ENCODE results near the gene NPY2R. TPM values are rescaled to one million over a fixed set of nuclear protein-coding genes. Genes with fewer than 3 reads are reported as not detected.

The NPY2R gene
- total RNA-seq, 1 experiment from 2014 or later, result 0.07 TPM

- DNase-seq, result no peak
- POLR2A ChIA-PET (ENCODE audit: unreplicated experiment), result no interaction called here
- intact Hi-C loops (cut with micrococcal nuclease), result no loop called here
- Histone ChIP-seq H2AFZ (ENCODE audit: low read length) (no peak overlapping the region), H3K79me2 (ENCODE audit: low read length) (no peaks in the 10 kb centered on the region), H3K9me2 (replicated peaks; ENCODE audit: low read length) (no peaks in the 10 kb centered on the region), H3K27me3 (ENCODE audit: low read length) (no peaks in the 10 kb centered on the region), H3K4me1 (ENCODE audit: insufficient read depth, low read length) (no peaks in the 10 kb centered on the region), H3K4me2 (ENCODE audit: low read length) (no peak overlapping the region), H4K20me1 (ENCODE audit: low read length) (no peaks in the 10 kb centered on the region), H3K9ac (ENCODE audit: low read length) (no peak overlapping the region), H3K36me3 (ENCODE audit: low read depth, low read length) (no peaks in the 10 kb centered on the region), H3K9me3 (ENCODE audit: low read length) (no peaks in the 10 kb centered on the region), H3F3A (ENCODE audit: low read length, unreplicated experiment) (no peaks in the 10 kb centered on the region), H3K4me3 (ENCODE audit: low read length) (no peak overlapping the region), H3K27ac (ENCODE audit: low read length) (no peak overlapping the region)
- TF ChIP-seq CTCF (conservative IDR thresholded peaks at IDR 0.05; ENCODE audit: low read depth, low read length) (no peak), EZH2 (IDR thresholded peaks at IDR 0.05; ENCODE audit: low read length, unreplicated experiment) (no peak), EZH2phosphoT487 (IDR thresholded peaks at IDR 0.05; ENCODE audit: borderline replicate concordance, low read length) (no peak)
- no TSS peak for BruUV-seq (replicated peaks)
- no peak for ATAC-seq
- CTCF ChIA-PET, result no interaction called here
These were observed 20.4 kb upstream of the NPY2R start for GRCh38 chr4:155187989-155188388.

- ChIA-PET CTCF (no interaction called here), POLR2A (ENCODE audit: unreplicated experiment) (no interaction called here)
- intact Hi-C loops (cut with micrococcal nuclease), result no loop called here
These were observed 18.3 kb upstream of the NPY2R start for GRCh38 chr4:155190099-155190498.

GRCh38 chr4:155197757-155198156 lies 10.7 kb upstream of the NPY2R start:
- no peaks in the 10 kb centered on the region for H3F3A ChIP-seq (ENCODE audit: low read length, unreplicated experiment)
- DNase-seq (no peak), ATAC-seq (no peak)
- ChIA-PET POLR2A (ENCODE audit: unreplicated experiment) (no interaction called here), CTCF (no interaction called here)
- TF ChIP-seq CTCF (conservative IDR thresholded peaks at IDR 0.05; ENCODE audit: low read depth, low read length) (no peak), EZH2phosphoT487 (IDR thresholded peaks at IDR 0.05; ENCODE audit: borderline replicate concordance, low read length) (no peak), EZH2 (IDR thresholded peaks at IDR 0.05; ENCODE audit: low read length, unreplicated experiment) (no peak)
- H3K9me2 ChIP-seq (replicated peaks; ENCODE audit: low read length), result no peaks in the 10 kb centered on the region
- no peak overlapping the region for H2AFZ ChIP-seq (ENCODE audit: low read length)
- no peak overlapping the region for H3K4me2 ChIP-seq (ENCODE audit: low read length)
- no peaks in the 10 kb centered on the region for H3K9me3 ChIP-seq (ENCODE audit: low read length)
- no peak overlapping the region for H3K27ac ChIP-seq (ENCODE audit: low read length)
- no peak overlapping the region for H3K4me3 ChIP-seq (ENCODE audit: low read length)
- no peaks in the 10 kb centered on the region for H4K20me1 ChIP-seq (ENCODE audit: low read length)
- H3K4me1 ChIP-seq (ENCODE audit: insufficient read depth, low read length), result no peaks in the 10 kb centered on the region
- no TSS peak for BruUV-seq (replicated peaks)
- H3K27me3 ChIP-seq (ENCODE audit: low read length), result no peaks in the 10 kb centered on the region
- no peak overlapping the region for H3K9ac ChIP-seq (ENCODE audit: low read length)
- no peaks in the 10 kb centered on the region for H3K79me2 ChIP-seq (ENCODE audit: low read length)
- intact Hi-C loops (cut with micrococcal nuclease), result no loop called here
- H3K36me3 ChIP-seq (ENCODE audit: low read depth, low read length), result no peaks in the 10 kb centered on the region

More at GRCh38 chr4:155190099-155190498, 18.3 kb upstream of the NPY2R start:
- Histone ChIP-seq H3K9me3 (ENCODE audit: low read length) (no peaks in the 10 kb centered on the region), H3K36me3 (ENCODE audit: low read depth, low read length) (no peaks in the 10 kb centered on the region), H3K79me2 (ENCODE audit: low read length) (no peaks in the 10 kb centered on the region), H3F3A (ENCODE audit: low read length, unreplicated experiment) (no peaks in the 10 kb centered on the region), H3K4me1 (ENCODE audit: insufficient read depth, low read length) (no peaks in the 10 kb centered on the region), H3K9me2 (replicated peaks; ENCODE audit: low read length) (no peaks in the 10 kb centered on the region), H3K4me3 (ENCODE audit: low read length) (no peak overlapping the region), H3K9ac (ENCODE audit: low read length) (no peak overlapping the region), H4K20me1 (ENCODE audit: low read length) (no peaks in the 10 kb centered on the region), H2AFZ (ENCODE audit: low read length) (no peak overlapping the region), H3K4me2 (ENCODE audit: low read length) (no peak overlapping the region), H3K27me3 (ENCODE audit: low read length) (no peaks in the 10 kb centered on the region), H3K27ac (ENCODE audit: low read length) (no peak overlapping the region)
- no peak for TF ChIP-seq EZH2 (IDR thresholded peaks at IDR 0.05; ENCODE audit: low read length, unreplicated experiment)
- TF ChIP-seq CTCF (conservative IDR thresholded peaks at IDR 0.05; ENCODE audit: low read depth, low read length), result no peak
- TF ChIP-seq EZH2phosphoT487 (IDR thresholded peaks at IDR 0.05; ENCODE audit: borderline replicate concordance, low read length), result no peak
- no peak for DNase-seq
- ATAC-seq, result no peak
- BruUV-seq (replicated peaks), result no TSS peak

Data from PC-3 (cell line).